HCT116 (cell line): Measurements from ENCODE around the gene ELAVL3. TPM values are rescaled to one million over a fixed set of nuclear protein-coding genes. Genes with fewer than 3 reads are reported as not detected.
A peak's percentile ranks its signal among the peaks of the same experiment; 100 is the strongest.

ENCODE experiments used
- ATAC-seq: fragments of 200-7000 bp; cut with Tn5 transposase; 2 replicates; pipeline ENCODE4 v1.9.1; 2020; ENCODE audit warnings: mild to moderate bottlenecking, moderate library complexity
- BruUV-seq: library from RNA; stranded (reverse); fragments of 400-500 nt; replicated peaks from 2 replicates; lab custom pipeline; 2021; lab: Mats Ljungman, UMichigan
- CTCF ChIA-PET: fragments of 300-600 bp; sonication (Branson Sonifier 250); formaldehyde crosslinking; loops from one replicate; lab custom pipeline; 2021; ENCODE audit warnings: antibody characterized with exemption; lab: Charles Lee
- POLR2A ChIA-PET: fragments of 300-600, 350-600 bp; sonication (Branson Sonifier 250); formaldehyde crosslinking; loops from one replicate; lab custom pipeline; 2021; ENCODE audit warnings: antibody characterized with exemption; lab: Charles Lee
- RAD21 ChIA-PET, 2 experiments: fragments of 300-600 bp; sonication (Branson Sonifier 250); formaldehyde crosslinking; loops; one replicate each; lab custom pipeline; 2023; ENCODE audit warnings: low total read pairs in 2 of 2; ENCODE audit not compliant: uncharacterized antibody in 2 of 2, unreplicated experiment in 2 of 2, low non-redundant PET in 1 of 2; lab: Charles Lee
- DNase-seq: peaks from one replicate; pipeline ENCODE4 v3.0.0-alpha.2; 2010; ENCODE audit warnings: low read depth, low spot score
- H2AFZ ChIP-seq: fragments of 200-600 bp; shearing (Covaris generic), sonication (generic); 2 replicates; pipeline ENCODE4 v1.6.1; 2017; ENCODE audit warnings: low read depth, mixed run types, mixed read lengths, antibody characterized with exemption, low read length; ENCODE audit not compliant: poor library complexity, severe bottlenecking
- H3K27ac ChIP-seq: 2 replicates; pipeline ENCODE4 v1.5.1; 2012; ENCODE audit warnings: low read depth, low read length
- H3K27me3 ChIP-seq: fragments of 200-600 bp; sonication (generic); 2 replicates; pipeline ENCODE4 v1.6.1; 2016; ENCODE audit warnings: mixed run types, low read length, mixed read lengths; ENCODE audit not compliant: insufficient read depth
- H3K36me3 ChIP-seq, 2 experiments: fragments of 200-500 bp in 1 of 2; fragments of 200-600 bp in 1 of 2; sonication (Bioruptor generic) in 1 of 2; sonication (generic) in 1 of 2; 2 replicates each; pipeline versions ENCODE4 v1.5.1 to v1.6.1; 2014 to 2016; ENCODE audit warnings: low read length in 2 of 2, inconsistent platforms in 1 of 2, mixed read lengths in 1 of 2, mixed run types in 1 of 2; ENCODE audit not compliant: insufficient read depth in 2 of 2, control insufficient read depth in 1 of 2
- H3K4me1 ChIP-seq, 2 experiments: fragments of 200-600 bp in 1 of 2; sonication (generic) in 1 of 2; 2 replicates each; pipeline versions ENCODE4 v1.5.1 to v1.6.1; 2012 to 2017; ENCODE audit warnings: low read length in 2 of 2, inconsistent platforms in 1 of 2, mild to moderate bottlenecking in 1 of 2, mixed read lengths in 1 of 2, mixed run types in 1 of 2, moderate library complexity in 1 of 2; ENCODE audit not compliant: insufficient read depth in 2 of 2, control insufficient read depth in 1 of 2
- H3K4me2 ChIP-seq: fragments of 200-600 bp; sonication (generic); 2 replicates; pipeline ENCODE4 v1.6.1; 2017; ENCODE audit warnings: mixed run types, low read length, mixed read lengths
- H3K4me3 ChIP-seq, 2 experiments: fragments of 200-600 bp in 1 of 2; sonication (generic) in 1 of 2; replicated peaks in 1 of 2; 2 replicates each; pipeline ENCODE4 v1.5.1; 2011 to 2016; ENCODE audit warnings: low read length in 2 of 2, control low read depth in 1 of 2, low read depth in 1 of 2, mild to moderate bottlenecking in 1 of 2, mixed read lengths in 1 of 2, mixed run types in 1 of 2
- H3K79me2 ChIP-seq: fragments of 200-600 bp; sonication (generic); 2 replicates; pipeline ENCODE4 v1.6.1; 2017; ENCODE audit warnings: mild to moderate bottlenecking, mixed run types, low read length, moderate library complexity, mixed read lengths; ENCODE audit not compliant: insufficient read depth
- H3K9ac ChIP-seq: fragments of 200-600 bp; sonication (generic); 2 replicates; pipeline ENCODE4 v1.6.1; 2016; ENCODE audit warnings: low read length, mixed read lengths
- H3K9me2 ChIP-seq: fragments of 200-600 bp; sonication (generic), shearing (Covaris generic); 2 replicates; pipeline ENCODE4 v1.6.1; 2017; ENCODE audit warnings: mixed run types, mild to moderate bottlenecking, moderate library complexity; ENCODE audit not compliant: insufficient read depth
- H3K9me3 ChIP-seq, 2 experiments: fragments of 200-500 bp in 1 of 2; fragments of 200-600 bp in 1 of 2; sonication (Bioruptor generic) in 1 of 2; sonication (generic) in 1 of 2; 2 replicates each; pipeline ENCODE4 v1.6.1; 2014 to 2017; ENCODE audit warnings: low read length in 2 of 2, mixed read lengths in 2 of 2, inconsistent platforms in 1 of 2, low read depth in 1 of 2, mild to moderate bottlenecking in 1 of 2, mixed run types in 1 of 2, moderate library complexity in 1 of 2; ENCODE audit not compliant: control insufficient read depth in 1 of 2, insufficient read depth in 1 of 2
- H4K20me1 ChIP-seq: fragments of 200-600 bp; sonication (generic), shearing (Covaris generic); 2 replicates; pipeline ENCODE4 v1.6.1; 2017; ENCODE audit warnings: mixed run types, mild to moderate bottlenecking, moderate library complexity; ENCODE audit not compliant: insufficient read depth
- CEBPB ChIP-seq: IDR thresholded peaks from 2 replicates; pipeline ENCODE4 v1.6.1; 2012; ENCODE audit warnings: low read depth
- EGR1 ChIP-seq: IDR thresholded peaks from 2 replicates; pipeline ENCODE4 v1.6.1; 2012; ENCODE audit warnings: low read depth
- ELF1 ChIP-seq: IDR thresholded peaks from 2 replicates; pipeline ENCODE4 v1.6.1; 2012; ENCODE audit warnings: low read depth, borderline replicate concordance
- EZH2 ChIP-seq: fragments of 200-600 bp; sonication (generic); IDR thresholded peaks from 2 replicates; pipeline ENCODE4 v1.6.1; 2017; ENCODE audit warnings: antibody characterized with exemption, mixed run types
- FOSL1 ChIP-seq: IDR thresholded peaks from 2 replicates; pipeline ENCODE4 v1.6.1; 2012; ENCODE audit warnings: low read depth
- POLR2A ChIP-seq: IDR thresholded peaks from 2 replicates; pipeline ENCODE4 v1.7.0; 2011; ENCODE audit warnings: borderline replicate concordance; ENCODE audit not compliant: insufficient read depth, insufficient read length; ENCODE audit errors: extremely low read depth
- POLR2AphosphoS5 ChIP-seq: IDR thresholded peaks from 2 replicates; pipeline ENCODE4 v1.6.1; 2011; ENCODE audit warnings: mild to moderate bottlenecking, low read depth, low read length, moderate library complexity
- RAD21 ChIP-seq: IDR thresholded peaks from 2 replicates; pipeline ENCODE4 v1.6.1; 2012; ENCODE audit warnings: low read depth, mild to moderate bottlenecking
- SIN3A ChIP-seq: IDR thresholded peaks from 2 replicates; pipeline ENCODE4 v1.6.1; 2012; ENCODE audit warnings: low read depth
- SP1 ChIP-seq: IDR thresholded peaks from 2 replicates; pipeline ENCODE4 v1.6.1; 2012; ENCODE audit warnings: low read depth
- SRF ChIP-seq: IDR thresholded peaks from 2 replicates; pipeline ENCODE4 v1.6.1; 2012; ENCODE audit warnings: low read depth
- TCF7L2 ChIP-seq: IDR thresholded peaks from 2 replicates; pipeline ENCODE4 v1.7.0; 2011; ENCODE audit warnings: borderline replicate concordance, inconsistent platforms; ENCODE audit not compliant: insufficient read depth, insufficient read length; ENCODE audit errors: extremely low read depth
- ZFX ChIP-seq: fragments of 450-650 bp; IDR thresholded peaks from 2 replicates; pipeline ENCODE4 v1.6.1; 2017
- ZNF274 ChIP-seq: fragments of 200-500 bp; sonication (Bioruptor generic); IDR thresholded peaks from 2 replicates; pipeline ENCODE4 v1.6.1; 2014; ENCODE audit warnings: mild to moderate bottlenecking, low read depth, low read length, inconsistent platforms
- intact Hi-C: fragments of 100-400 bp; cut with micrococcal nuclease; formaldehyde crosslinking; loops from 2 replicates; pipeline ENCODE4 v1.10.0; 2022
- total RNA-seq: library from RNA; stranded (reverse); gene quantifications from one replicate; pipeline ENCODE4 v1.2.1, GENCODE V29; 2021; ENCODE audit not compliant: unreplicated experiment
- TF ChIP-seq, protein P1 (sequence below): IDR thresholded peaks from 2 replicates; pipeline ENCODE4 v1.6.1; 2012
- TF ChIP-seq, protein P2 (sequence below), 3 experiments: fragments of 200-600 bp in 1 of 3; sonication (generic) in 1 of 3; IDR thresholded peaks in 2 of 3; conservative IDR thresholded peaks in 1 of 3; 2 replicates each; pipeline ENCODE4 v1.5.1; 2012 to 2017; ENCODE audit warnings: low read depth in 2 of 3, low read length in 2 of 3, antibody characterized with exemption in 1 of 3, borderline replicate concordance in 1 of 3, control low read depth in 1 of 3, mild to moderate bottlenecking in 1 of 3, mixed read lengths in 1 of 3, mixed run types in 1 of 3, moderate library complexity in 1 of 3; ENCODE audit not compliant: insufficient read depth in 1 of 3

ELAVL3 gene
- total RNA-seq, 1 experiment from 2014 or later, result 0.05 TPM

DNA sequence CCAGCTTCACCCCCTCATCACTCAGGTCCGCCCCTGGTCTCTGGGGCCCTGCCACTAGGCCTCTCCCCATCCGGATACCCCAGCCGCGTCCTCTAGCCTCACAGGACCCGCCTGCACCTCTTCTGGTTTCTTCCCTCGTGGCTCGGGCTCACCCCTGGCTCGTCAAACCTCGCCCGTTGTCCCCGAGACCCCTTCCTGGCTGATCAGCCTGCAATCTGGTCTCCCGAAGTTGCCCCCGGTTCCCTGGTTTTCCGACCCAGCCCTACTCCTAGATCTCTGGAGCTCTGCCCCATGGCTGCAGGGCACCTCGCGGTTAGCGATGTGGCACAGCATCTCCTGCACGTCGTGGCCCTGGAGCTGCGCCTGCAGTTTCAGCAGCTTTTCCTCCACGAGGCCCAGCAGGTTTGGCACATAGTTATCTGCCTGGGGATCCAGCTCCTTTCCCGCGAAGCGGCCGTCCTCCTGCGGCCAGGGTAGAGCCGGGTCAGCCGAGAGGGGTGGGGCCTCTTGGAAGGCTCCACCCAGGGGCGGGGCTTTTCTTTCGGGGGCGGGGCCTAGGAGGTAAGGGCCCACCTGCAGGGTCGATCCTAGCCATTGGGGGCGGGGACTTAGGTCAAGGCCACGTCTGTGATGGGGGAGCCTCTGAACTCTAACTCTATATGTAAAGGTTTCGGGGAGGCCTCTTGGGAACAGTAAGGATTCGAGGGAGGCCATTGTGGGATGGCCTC is 59.3 kb downstream of the ELAVL3 start:
- Histone ChIP-seq H2AFZ (no peak overlapping the region), H3K27ac (no peak overlapping the region), H3K4me1 (peaks cover 9 to 16% of the 10 kb centered on the region in 2 experiments), H3K9ac (no peak overlapping the region), H3K9me2 (no peaks in the 10 kb centered on the region), H3K9me3 (no peaks in the 10 kb centered on the region), H4K20me1 (no peaks in the 10 kb centered on the region), H3K27me3 (no peaks in the 10 kb centered on the region), H3K4me2 (no peak overlapping the region), H3K79me2 (no peaks in the 10 kb centered on the region), H3K36me3 (no peaks in the 10 kb centered on the region; a peak in 1 of 4 replicates), H3K4me3 (no peak overlapping the region)
- ChIA-PET CTCF (interaction anchor here (1.0 to 2.1 kb wide), 3 partner anchors 14 to 40 kb away, joined by 4 to 6 read pairs (median 5); partner anchors contain the start of genes ODAD3 and PRKCSH), POLR2A (interaction anchor here (0.9 kb wide), 1 partner anchor 40 kb away, joined by 3 read pairs; no protein-coding TSS in a partner anchor)
- intact Hi-C loops, result no loop called here
- BruUV-seq, result no TSS peak
- DNase-seq (no peak), ATAC-seq (peak; percentile 21; the same call in 1 of the 2 replicates)
- TF ChIP-seq CEBPB, result no peak
- TF ChIP-seq, protein P1, sequence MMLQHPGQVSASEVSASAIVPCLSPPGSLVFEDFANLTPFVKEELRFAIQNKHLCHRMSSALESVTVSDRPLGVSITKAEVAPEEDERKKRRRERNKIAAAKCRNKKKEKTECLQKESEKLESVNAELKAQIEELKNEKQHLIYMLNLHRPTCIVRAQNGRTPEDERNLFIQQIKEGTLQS, result no peak
- TF ChIP-seq, all 23 proteins: peak for 0
- RAD21 ChIA-PET, result no interaction called here

- no TSS peak for BruUV-seq
- CTCF ChIA-PET, result interaction anchor here (1.6 to 2.8 kb wide), 3 partner anchors 14 to 39 kb away, joined by 5 to 40 read pairs (median 6); partner anchors contain the start of genes EPOR, ODAD3 and PRKCSH
- Histone ChIP-seq H3K36me3 (peaks cover 0 to 1% of the 10 kb centered on the region in 2 experiments; a peak in 1 of 4 replicates), H4K20me1 (no peaks in the 10 kb centered on the region), H3K9me3 (no peaks in the 10 kb centered on the region), H3K9me2 (no peaks in the 10 kb centered on the region), H3K4me1 (peaks cover 9 to 16% of the 10 kb centered on the region in 2 experiments), H3K79me2 (no peaks in the 10 kb centered on the region), H2AFZ (no peak overlapping the region), H3K27me3 (no peaks in the 10 kb centered on the region), H3K4me3 (no peak overlapping the region), H3K9ac (no peak overlapping the region), H3K27ac (no peak overlapping the region), H3K4me2 (no peak overlapping the region)
- POLR2A ChIA-PET, result interaction anchor here (0.9 to 3.1 kb wide), 3 partner anchors 15 to 39 kb away, joined by 3 to 12 read pairs (median 6); partner anchors contain the start of genes EPOR and PRKCSH
- intact Hi-C loops, result no loop called here
- no peak for DNase-seq
- RAD21 ChIA-PET, result interaction anchor here in 1 of 2 experiments (0.6 kb wide), 1 partner anchor 76 kb away, joined by 3 read pairs; no protein-coding TSS in a partner anchor
- no peak for ATAC-seq
- TF ChIP-seq TCF7L2 (no peak), EZH2 (no peak), POLR2A (no peak), ZFX (no peak), EGR1 (no peak), RAD21 (no peak), CEBPB (no peak), ZNF274 (no peak), SRF (no peak), ELF1 (no peak), POLR2AphosphoS5 (no peak), FOSL1 (no peak), SP1 (no peak), SIN3A (no peak)
- TF ChIP-seq, protein P2, sequence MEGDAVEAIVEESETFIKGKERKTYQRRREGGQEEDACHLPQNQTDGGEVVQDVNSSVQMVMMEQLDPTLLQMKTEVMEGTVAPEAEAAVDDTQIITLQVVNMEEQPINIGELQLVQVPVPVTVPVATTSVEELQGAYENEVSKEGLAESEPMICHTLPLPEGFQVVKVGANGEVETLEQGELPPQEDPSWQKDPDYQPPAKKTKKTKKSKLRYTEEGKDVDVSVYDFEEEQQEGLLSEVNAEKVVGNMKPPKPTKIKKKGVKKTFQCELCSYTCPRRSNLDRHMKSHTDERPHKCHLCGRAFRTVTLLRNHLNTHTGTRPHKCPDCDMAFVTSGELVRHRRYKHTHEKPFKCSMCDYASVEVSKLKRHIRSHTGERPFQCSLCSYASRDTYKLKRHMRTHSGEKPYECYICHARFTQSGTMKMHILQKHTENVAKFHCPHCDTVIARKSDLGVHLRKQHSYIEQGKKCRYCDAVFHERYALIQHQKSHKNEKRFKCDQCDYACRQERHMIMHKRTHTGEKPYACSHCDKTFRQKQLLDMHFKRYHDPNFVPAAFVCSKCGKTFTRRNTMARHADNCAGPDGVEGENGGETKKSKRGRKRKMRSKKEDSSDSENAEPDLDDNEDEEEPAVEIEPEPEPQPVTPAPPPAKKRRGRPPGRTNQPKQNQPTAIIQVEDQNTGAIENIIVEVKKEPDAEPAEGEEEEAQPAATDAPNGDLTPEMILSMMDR (IDR thresholded peaks at IDR 0.05 in 2 of 3, conservative IDR thresholded peaks at IDR 0.05 in 1 of 3; ENCODE audit: borderline replicate concordance in 1 of 3, insufficient read depth in 1 of 3, low read depth in 2 of 3, low read length in 2 of 3), result no peak
These were observed 60.1 kb downstream of the ELAVL3 start for GRCh38 chr19:11420429-11421370.
